ENCODE data around the gene NAPA.

- TF ChIP-seq CTCF (IDR thresholded peaks at IDR 0.05; ENCODE audit: low read depth, low read length, poor library complexity, severe bottlenecking) (no peak), EZH2phosphoT487 (IDR thresholded peaks at IDR 0.05; ENCODE audit: borderline replicate concordance, low read length) (no peak)
Measured at GRCh38 chr19:47499371-47499770, 15.5 kb downstream of the NAPA start.

Measured in DOHH2 (cell line).